IPS-18a (cell line): Measurements from ENCODE around the gene SSH2.
"Not testable (repeated sequence)": the region's sequence is repeated elsewhere in the genome, so short reads cannot be mapped to it uniquely, and the experiment has no call there.

Experiments used
- H3K27ac ChIP-seq: one replicate; pipeline ENCODE4 v1.5.1; 2013; ENCODE audit warnings: low read length
- H3K27me3 ChIP-seq: one replicate; pipeline ENCODE4 v1.6.1; 2013; ENCODE audit warnings: mild to moderate bottlenecking, low read length; ENCODE audit not compliant: control insufficient read depth, insufficient read depth
- H3K36me3 ChIP-seq: one replicate; pipeline ENCODE4 v1.6.1; 2013; ENCODE audit warnings: low read depth, low read length; ENCODE audit not compliant: control insufficient read depth
- H3K4me1 ChIP-seq: one replicate; pipeline ENCODE4 v1.6.1; 2013; ENCODE audit warnings: low read depth, low read length; ENCODE audit not compliant: control insufficient read depth
- H3K4me3 ChIP-seq: one replicate; pipeline ENCODE4 v1.5.1; 2013; ENCODE audit warnings: low read length
- H3K9ac ChIP-seq: one replicate; pipeline ENCODE4 v1.6.1; 2013; ENCODE audit warnings: mild to moderate bottlenecking, low read length, moderate library complexity
- H3K9me3 ChIP-seq: one replicate; pipeline ENCODE4 v1.6.1; 2013; ENCODE audit warnings: low read depth, low read length; ENCODE audit not compliant: control insufficient read depth

SSH2 gene

GRCh38 chr17:29892201-29892600 lies 37.8 kb downstream of the SSH2 start:
- Histone ChIP-seq H3K36me3 (no peaks in the 10 kb centered on the region), H3K27me3 (no peaks in the 10 kb centered on the region), H3K9me3 (no peaks in the 10 kb centered on the region), H3K4me1 (no peaks in the 10 kb centered on the region), H3K9ac (no peak overlapping the region), H3K27ac (no peak overlapping the region), H3K4me3 (no peak overlapping the region)

DNA sequence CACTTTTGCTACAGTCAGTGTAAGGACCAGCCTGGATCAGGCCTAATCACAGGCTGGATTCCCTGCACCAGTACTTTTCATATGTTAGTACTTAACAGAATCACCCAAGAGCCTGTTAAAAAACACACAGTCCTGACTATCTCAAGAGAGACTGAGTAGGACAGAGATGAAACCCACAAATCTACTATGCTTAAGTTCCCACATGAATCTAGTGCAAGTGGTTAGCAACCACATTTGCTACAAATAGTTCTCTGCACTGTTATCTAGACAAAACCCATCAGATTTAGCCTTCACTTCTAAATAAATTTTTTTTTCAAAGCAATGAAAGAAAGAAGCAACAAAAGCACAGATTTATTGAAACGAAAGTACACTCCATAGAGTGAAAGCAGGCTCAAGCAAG lies 38.9 kb downstream of the SSH2 start:
- H3K27ac ChIP-seq = no peak overlapping the region
- H3K9me3 ChIP-seq = no peaks in the 10 kb centered on the region
- no peak overlapping the region for H3K9ac ChIP-seq
- H3K4me3 ChIP-seq = no peak overlapping the region
- H3K4me1 ChIP-seq = no peaks in the 10 kb centered on the region
- H3K36me3 ChIP-seq = no peaks in the 10 kb centered on the region
- no peaks in the 10 kb centered on the region for H3K27me3 ChIP-seq

DNA sequence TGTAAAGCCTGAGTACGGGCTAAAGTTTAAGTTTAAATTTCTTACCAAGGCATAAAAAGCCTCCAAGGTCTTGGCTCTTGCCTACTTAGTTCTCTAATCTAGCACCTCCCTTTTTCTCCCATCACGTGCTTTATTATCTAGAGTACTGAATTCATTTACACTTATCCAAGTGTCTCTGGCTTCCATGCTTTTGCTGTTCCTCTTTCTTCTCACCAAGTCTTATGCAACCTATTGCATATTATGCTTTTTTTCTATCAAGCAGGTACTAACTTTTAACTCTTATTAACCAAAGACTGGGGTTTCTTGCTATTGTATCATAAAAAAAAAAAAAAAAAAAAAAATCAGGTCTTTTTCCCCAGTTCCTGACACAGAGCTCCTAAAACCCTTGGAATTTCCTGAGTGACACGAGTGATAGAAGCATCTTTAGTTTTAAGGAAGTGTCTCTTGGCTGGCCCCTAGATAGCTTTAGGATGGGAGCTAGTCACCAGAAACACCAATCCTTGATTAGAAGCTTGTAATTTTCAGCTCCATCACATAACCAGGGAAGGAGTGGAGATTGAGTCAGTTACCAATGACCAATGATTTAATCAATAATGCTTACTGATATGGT lies 44.9 kb downstream of the SSH2 start:
- H3K4me3 ChIP-seq = no peak overlapping the region
- H3K4me1 ChIP-seq = no peaks in the 10 kb centered on the region
- H3K36me3 ChIP-seq = no peaks in the 10 kb centered on the region
- H3K9ac ChIP-seq = no peak overlapping the region
- H3K27ac ChIP-seq = no peak overlapping the region
- no peaks in the 10 kb centered on the region for H3K9me3 ChIP-seq
- no peaks in the 10 kb centered on the region for H3K27me3 ChIP-seq

DNA sequence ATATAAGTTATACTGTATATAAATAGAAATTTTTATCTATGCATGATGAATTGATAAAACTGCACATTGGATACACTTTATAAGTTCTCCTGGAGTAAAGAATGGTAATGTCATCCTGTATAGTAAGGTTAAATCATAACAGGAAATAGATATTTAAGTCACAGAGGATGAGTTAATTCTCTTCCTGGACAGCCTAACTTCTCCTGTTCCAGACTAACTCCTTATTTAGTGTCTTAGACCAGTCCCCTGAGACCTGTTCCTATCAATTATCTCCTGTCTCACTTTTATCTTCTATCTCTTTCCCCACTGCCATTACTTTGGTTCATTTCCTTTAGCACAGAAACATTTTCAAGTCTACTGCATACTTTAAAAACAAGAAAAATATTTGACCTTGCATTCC lies 46.5 kb downstream of the SSH2 start:
- Histone ChIP-seq H3K27me3 (no peaks in the 10 kb centered on the region), H3K9me3 (no peaks in the 10 kb centered on the region), H3K9ac (no peak overlapping the region), H3K27ac (no peak overlapping the region), H3K4me1 (no peaks in the 10 kb centered on the region), H3K4me3 (no peak overlapping the region), H3K36me3 (no peaks in the 10 kb centered on the region)

- Histone ChIP-seq H3K4me1 (no peaks in the 10 kb centered on the region), H3K9ac (no peak overlapping the region), H3K9me3 (no peaks in the 10 kb centered on the region)
Measured at GRCh38 chr17:29881256-29881655, 48.8 kb downstream of the SSH2 start.

GRCh38 chr17:29880031-29880430 lies 50.0 kb downstream of the SSH2 start:
- H3K9ac ChIP-seq = no peak overlapping the region
- no peaks in the 10 kb centered on the region for H3K4me1 ChIP-seq
- H3K4me3 ChIP-seq = no peak overlapping the region
- no peaks in the 10 kb centered on the region for H3K27me3 ChIP-seq
- no peak overlapping the region for H3K27ac ChIP-seq
- no peaks in the 10 kb centered on the region for H3K9me3 ChIP-seq
- no peaks in the 10 kb centered on the region for H3K36me3 ChIP-seq

More at GRCh38 chr17:29881256-29881655, 48.8 kb downstream of the SSH2 start:
- no peaks in the 10 kb centered on the region for H3K27me3 ChIP-seq
- H3K27ac ChIP-seq = no peak overlapping the region
- H3K36me3 ChIP-seq = no peaks in the 10 kb centered on the region
- no peak overlapping the region for H3K4me3 ChIP-seq

GRCh38 chr17:29874931-29875596 lies 55.0 kb downstream of the SSH2 start:
- H3K4me3 ChIP-seq = no peak overlapping the region
- no peaks in the 10 kb centered on the region for H3K4me1 ChIP-seq
- no peak overlapping the region for H3K9ac ChIP-seq
- no peaks in the 10 kb centered on the region for H3K27me3 ChIP-seq
- no peaks in the 10 kb centered on the region for H3K9me3 ChIP-seq
- H3K27ac ChIP-seq = no peak overlapping the region
- no peaks in the 10 kb centered on the region for H3K36me3 ChIP-seq

DNA sequence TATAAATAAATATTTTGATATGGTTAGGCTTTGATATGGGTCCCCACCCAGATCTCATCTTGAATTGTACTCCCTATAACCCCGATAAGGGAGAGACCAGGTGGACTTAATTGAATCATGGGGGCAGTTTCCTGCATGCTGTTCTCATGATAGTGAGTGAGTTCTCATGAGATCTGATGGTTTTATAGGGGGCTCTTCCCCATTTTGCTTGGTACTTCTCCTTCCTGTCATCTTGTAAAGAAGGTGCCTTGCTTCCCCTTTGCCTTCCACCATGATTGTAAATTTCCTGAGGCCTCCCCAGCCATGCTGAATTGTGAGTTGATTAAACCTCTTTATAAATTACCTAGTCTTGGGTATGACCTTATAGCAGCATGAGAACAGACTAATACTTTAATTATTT lies 55.7 kb downstream of the SSH2 start:
- H3K9ac ChIP-seq, H3K36me3 ChIP-seq, H3K4me1 ChIP-seq, H3K27ac ChIP-seq, H3K4me3 ChIP-seq, H3K27me3 ChIP-seq, H3K9me3 ChIP-seq: not testable (repeated sequence)

- no peaks in the 10 kb centered on the region for H3K36me3 ChIP-seq
- H3K27ac ChIP-seq = no peak overlapping the region
- H3K9ac ChIP-seq = no peak overlapping the region
- no peaks in the 10 kb centered on the region for H3K4me1 ChIP-seq
- H3K27me3 ChIP-seq = no peaks in the 10 kb centered on the region
- H3K9me3 ChIP-seq = no peaks in the 10 kb centered on the region
- no peak overlapping the region for H3K4me3 ChIP-seq
Measured at GRCh38 chr17:29873476-29873875, 56.6 kb downstream of the SSH2 start.

DNA sequence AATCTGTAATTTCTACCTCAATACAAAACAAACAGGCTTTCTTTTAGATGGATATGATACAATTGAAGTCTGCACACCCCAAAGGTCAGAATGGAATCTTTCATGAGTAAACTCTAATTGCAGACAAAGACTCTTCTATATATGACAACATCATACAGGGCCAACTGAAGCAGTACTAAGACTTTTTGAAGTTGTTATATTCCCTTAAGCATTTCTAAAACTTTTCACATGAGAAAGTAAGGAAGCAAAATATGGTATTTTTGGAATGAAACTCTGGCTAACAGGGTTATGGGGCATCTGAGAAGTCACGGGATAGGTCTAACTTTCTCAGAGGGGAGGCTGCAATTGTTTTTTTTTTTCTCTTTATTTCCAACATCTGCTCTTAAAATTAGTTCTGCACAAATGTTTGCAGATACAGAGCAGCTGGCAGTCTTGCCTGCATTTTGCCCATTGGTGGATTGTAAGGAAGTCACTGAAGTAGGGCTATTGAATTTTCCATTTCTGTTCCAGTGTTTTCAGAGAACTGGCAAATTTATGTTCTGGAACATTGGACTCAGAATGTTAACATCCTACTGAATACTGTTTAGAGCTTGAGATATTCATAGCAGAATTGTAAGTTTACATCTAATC lies 59.1 kb downstream of the SSH2 start:
- H3K27me3 ChIP-seq = no peaks in the 10 kb centered on the region
- H3K27ac ChIP-seq = no peak overlapping the region
- peaks cover 17% of the 10 kb centered on the region for H3K4me1 ChIP-seq
- no peaks in the 10 kb centered on the region for H3K9me3 ChIP-seq
- H3K4me3 ChIP-seq = no peak overlapping the region
- H3K36me3 ChIP-seq = no peaks in the 10 kb centered on the region
- no peak overlapping the region for H3K9ac ChIP-seq

DNA sequence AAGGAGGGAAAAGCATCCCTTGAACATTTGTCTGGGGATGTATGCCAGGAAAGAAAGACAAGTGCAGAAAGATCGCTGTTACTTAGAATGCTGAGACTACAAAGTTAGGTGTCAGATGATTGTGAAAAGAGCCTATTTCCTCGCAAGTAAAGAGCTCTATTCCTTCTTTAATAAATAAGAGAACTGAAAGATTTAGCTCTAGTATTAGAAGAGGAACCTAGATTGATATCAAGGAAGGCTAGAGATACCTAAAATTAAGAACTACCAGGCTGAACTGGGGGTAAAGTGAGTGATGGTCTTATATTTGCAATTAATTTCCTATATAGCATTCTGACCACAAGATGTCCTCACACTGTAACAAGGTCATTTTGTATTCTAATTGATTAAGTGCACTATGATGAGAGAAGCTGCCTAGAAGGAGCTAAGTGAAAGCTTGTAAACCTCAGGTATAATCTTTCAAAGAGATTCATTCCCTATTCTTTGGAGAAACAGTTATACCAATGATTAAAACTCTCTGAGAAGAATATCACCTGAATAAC lies 62.3 kb downstream of the SSH2 start:
- H3K4me3 ChIP-seq = no peak overlapping the region
- H3K9me3 ChIP-seq = no peaks in the 10 kb centered on the region
- H3K27me3 ChIP-seq = no peaks in the 10 kb centered on the region
- no peak overlapping the region for H3K9ac ChIP-seq
- peak overlapping the region; percentile 37 for H3K27ac ChIP-seq
- no peaks in the 10 kb centered on the region for H3K36me3 ChIP-seq
- peaks cover 23% of the 10 kb centered on the region for H3K4me1 ChIP-seq
